Mesothelial cell of epicardium (in vitro differentiated cells): ENCODE results near the gene ANKS1B. TPM values are rescaled to one million over a fixed set of nuclear protein-coding genes. Genes with fewer than 3 reads are reported as not detected.

Experiments used
- DNase-seq, 2 experiments: peaks; one replicate each; pipeline ENCODE4 v3.0.0; 2021; ENCODE audit warnings: low spot score in 2 of 2; ENCODE audit not compliant: unreplicated experiment in 2 of 2
- H3K27ac Mint-ChIP-seq: 2 replicates; pipeline ENCODE4 v1.8.0; 2021; ENCODE audit warnings: mixed read lengths
- H3K27me3 Mint-ChIP-seq: 2 replicates; pipeline ENCODE4 v1.8.0; 2021; ENCODE audit warnings: low read depth, mixed read lengths
- H3K36me3 Mint-ChIP-seq: 2 replicates; pipeline ENCODE4 v1.8.0; 2021; ENCODE audit warnings: mixed read lengths
- H3K4me1 Mint-ChIP-seq: 2 replicates; pipeline ENCODE4 v1.8.0; 2021; ENCODE audit warnings: mixed read lengths
- H3K4me3 Mint-ChIP-seq: 2 replicates; pipeline ENCODE4 v1.8.0; 2021; ENCODE audit warnings: mild to moderate bottlenecking, moderate library complexity, mixed read lengths
- H3K9me3 Mint-ChIP-seq: 2 replicates; pipeline ENCODE4 v1.8.0; 2021; ENCODE audit warnings: mixed read lengths
- CTCF ChIP-seq: fragments of 200-600 bp; sonication (generic); IDR thresholded peaks from one replicate; pipeline ENCODE4 v1.5.0; 2021; ENCODE audit warnings: antibody characterized with exemption; ENCODE audit not compliant: unreplicated experiment
- total RNA-seq: library from RNA; stranded (reverse); gene quantifications from 3 replicates; pipeline ENCODE4 v1.2.1, GENCODE V29; 2021

Gene ANKS1B
- total RNA-seq, 1 donor from 2014 or later, result 8.8 TPM

DNA sequence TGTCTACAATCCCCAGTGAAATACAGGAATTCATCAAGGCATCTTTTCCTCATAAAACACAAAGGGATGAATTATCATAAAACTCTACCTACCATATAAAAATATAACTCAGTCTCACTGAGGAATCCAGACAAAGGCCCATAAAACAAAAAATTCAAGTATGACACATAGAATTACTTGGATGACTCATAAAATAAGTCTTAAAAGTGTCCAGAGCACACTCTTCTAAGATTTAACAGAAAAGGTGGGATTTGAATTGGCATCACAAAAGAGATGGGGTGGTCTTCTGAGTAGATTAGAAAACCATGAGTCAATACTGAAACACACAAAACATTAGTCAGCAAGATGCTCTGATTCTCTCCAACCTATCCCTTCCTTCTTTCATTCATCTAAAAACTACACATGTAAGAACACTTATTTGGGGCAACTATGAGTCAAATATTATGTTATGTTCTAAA lies 539.8 kb downstream of the ANKS1B start:
- Mint-ChIP-seq H3K27ac (no peak overlapping the region), H3K9me3 (peaks cover 17% of the 10 kb centered on the region), H3K36me3 (no peaks in the 10 kb centered on the region), H3K27me3 (no peaks in the 10 kb centered on the region), H3K4me1 (no peaks in the 10 kb centered on the region), H3K4me3 (no peak overlapping the region)
- DNase-seq, result no peak
- no peak for TF ChIP-seq CTCF

- H3K36me3 Mint-ChIP-seq, result no peaks in the 10 kb centered on the region
- no peak overlapping the region for H3K4me3 Mint-ChIP-seq
Measured at GRCh38 chr12:99442758-99443157, 542.0 kb downstream of the ANKS1B start.

GRCh38 chr12:99439399-99439798 lies 545.3 kb downstream of the ANKS1B start:
- DNase-seq, result no peak
- H3K4me3 Mint-ChIP-seq, result no peak overlapping the region
- H3K4me1 Mint-ChIP-seq, result no peaks in the 10 kb centered on the region
- H3K27me3 Mint-ChIP-seq, result no peaks in the 10 kb centered on the region
- no peak for TF ChIP-seq CTCF
- H3K36me3 Mint-ChIP-seq, result no peaks in the 10 kb centered on the region
- H3K27ac Mint-ChIP-seq, result no peak overlapping the region
- peaks cover 5% of the 10 kb centered on the region for H3K9me3 Mint-ChIP-seq

More at GRCh38 chr12:99442758-99443157, 542.0 kb downstream of the ANKS1B start:
- Mint-ChIP-seq H3K27ac (no peak overlapping the region), H3K4me1 (no peaks in the 10 kb centered on the region), H3K27me3 (no peaks in the 10 kb centered on the region), H3K9me3 (peaks cover 16% of the 10 kb centered on the region)
- DNase-seq, result no peak
- no peak for TF ChIP-seq CTCF

DNA sequence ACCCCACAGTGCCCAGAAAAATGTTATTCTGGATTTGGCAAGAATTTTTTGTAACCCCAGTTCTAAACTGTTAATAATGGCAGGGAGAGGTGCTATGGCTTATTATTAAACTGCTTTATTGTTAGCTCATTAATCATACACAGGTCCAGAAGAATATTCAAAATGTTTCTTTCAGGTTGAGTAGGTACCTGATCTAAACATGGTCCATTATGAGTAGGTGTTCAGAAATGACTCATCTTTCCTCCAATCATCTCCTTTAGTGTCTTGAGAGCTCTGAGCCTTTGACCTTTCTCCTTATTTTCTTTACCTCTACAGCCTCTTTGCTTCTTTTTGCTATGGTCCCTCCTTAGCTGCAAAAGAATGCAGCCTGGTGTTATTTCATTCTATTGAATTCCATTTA lies 548.2 kb downstream of the ANKS1B start:
- DNase-seq, result no peak
- Mint-ChIP-seq H3K27me3 (no peaks in the 10 kb centered on the region), H3K4me1 (no peaks in the 10 kb centered on the region), H3K4me3 (no peak overlapping the region), H3K27ac (no peak overlapping the region), H3K36me3 (no peaks in the 10 kb centered on the region), H3K9me3 (peaks cover 5% of the 10 kb centered on the region)
- TF ChIP-seq CTCF, result no peak

DNA sequence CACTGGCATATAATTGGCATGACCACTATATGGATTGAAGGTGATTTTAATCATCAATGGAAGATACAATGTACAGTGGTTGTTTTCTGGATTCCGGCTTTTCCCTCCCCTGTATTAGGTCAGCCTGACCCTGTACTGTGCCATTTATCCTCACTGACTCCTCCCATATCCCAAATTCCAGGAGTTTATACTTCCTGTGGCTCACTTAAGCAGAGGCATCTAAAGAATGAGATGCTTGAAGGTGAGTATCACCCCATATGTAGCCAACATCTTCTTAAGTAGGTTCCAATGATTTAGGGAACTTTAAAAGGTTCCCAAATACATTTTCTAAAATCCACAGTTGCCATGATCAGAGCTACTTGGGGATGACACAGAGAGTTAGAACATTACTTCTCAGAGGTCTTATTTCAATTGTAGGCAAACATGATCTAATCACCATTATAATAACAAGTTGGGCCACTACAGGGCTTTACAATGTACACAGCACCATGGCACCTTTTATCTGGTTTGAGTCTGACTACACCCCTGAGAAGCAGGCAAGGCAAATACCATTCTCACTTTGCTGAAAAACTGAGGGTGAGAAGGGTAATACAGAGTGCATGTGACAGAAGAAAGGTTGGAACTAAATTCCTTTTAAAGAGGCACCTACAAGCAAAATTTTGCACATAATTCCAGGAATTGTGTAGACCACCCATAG lies 549.5 kb downstream of the ANKS1B start:
- no peaks in the 10 kb centered on the region for H3K27me3 Mint-ChIP-seq
- H3K4me3 Mint-ChIP-seq, result no peak overlapping the region
- no peaks in the 10 kb centered on the region for H3K4me1 Mint-ChIP-seq
- DNase-seq, result no peak
- H3K27ac Mint-ChIP-seq, result no peak overlapping the region
- TF ChIP-seq CTCF, result no peak
- H3K36me3 Mint-ChIP-seq, result no peaks in the 10 kb centered on the region
- H3K9me3 Mint-ChIP-seq, result peaks cover 5% of the 10 kb centered on the region
